T-cell (primary cell): ENCODE measurements around the gene SOX18. TPM values are rescaled to one million over a fixed set of nuclear protein-coding genes. Genes with fewer than 3 reads are reported as not detected.

Experiments
- ATAC-seq, 4 experiments: fragments of 200-7000 bp in 3 of 4; fragments of 150-1000 bp in 1 of 4; cut with Tn5 transposase; replicated peaks in 1 of 4; 1 replicate in 3 of 4; 2 replicates in 1 of 4; pipeline ENCODE4 v1.10.0; 2021; ENCODE audit warnings: moderate library complexity in 3 of 4, mild to moderate bottlenecking in 2 of 4, moderate number of reproducible peaks in 1 of 4
- CTCF ChIA-PET, 2 donors: fragments of 300-600 bp; sonication (Branson Sonifier 250); formaldehyde crosslinking; loops; one replicate each; lab custom pipeline; 2022; ENCODE audit warnings: antibody characterized with exemption in 2 of 2; lab: Charles Lee
- POLR2A ChIA-PET, 2 donors: fragments of 300-600 bp; sonication (Branson Sonifier 250); formaldehyde crosslinking; loops; one replicate each; lab custom pipeline; 2022; ENCODE audit warnings: antibody characterized with exemption in 2 of 2; lab: Charles Lee
- DNase-seq, 35 experiments: peaks; one replicate each; pipeline versions ENCODE4 v3.0.0 to v3.0.0-alpha.2; 2013 to 2023
- H3K27ac ChIP-seq: one replicate; pipeline ENCODE4 v1.5.1; 2013; ENCODE audit warnings: low read length
- H3K27me3 ChIP-seq, 2 experiments: replicated peaks in 1 of 2; 1 replicate in 1 of 2; 2 replicates in 1 of 2; pipeline versions ENCODE4 v1.6.1 to v1.7.0; 2013; ENCODE audit warnings: low read length in 1 of 2, mixed read lengths in 1 of 2; ENCODE audit not compliant: control insufficient read depth in 2 of 2, insufficient read depth in 2 of 2; ENCODE audit errors: extremely low read depth in 1 of 2
- H3K36me3 ChIP-seq, 2 donors: 1 replicate in 1 of 2; 2 replicates in 1 of 2; pipeline versions ENCODE4 v1.6.1 to v1.7.0; 2013; ENCODE audit warnings: low read length in 1 of 2; ENCODE audit not compliant: control insufficient read depth in 2 of 2, insufficient read depth in 1 of 2; ENCODE audit errors: extremely low read depth in 1 of 2
- H3K4me1 ChIP-seq, 2 experiments: 1 replicate in 1 of 2; 2 replicates in 1 of 2; pipeline versions ENCODE4 v1.6.1 to v1.7.0; 2013; ENCODE audit warnings: low read length in 2 of 2, mixed read lengths in 1 of 2; ENCODE audit not compliant: insufficient read depth in 2 of 2, control insufficient read depth in 1 of 2; ENCODE audit errors: extremely low read depth in 1 of 2
- H3K4me3 ChIP-seq, 2 donors: 1 replicate in 1 of 2; 2 replicates in 1 of 2; pipeline versions ENCODE4 v1.5.1 to v1.7.0; 2013; ENCODE audit warnings: mild to moderate bottlenecking in 2 of 2, low read length in 1 of 2, moderate library complexity in 1 of 2; ENCODE audit not compliant: control insufficient read depth in 1 of 2; ENCODE audit errors: extremely low read depth in 1 of 2
- H3K9me3 ChIP-seq: 2 replicates; pipeline ENCODE4 v1.7.0; 2013
- H3K27ac Mint-ChIP-seq, 2 donors: one replicate each; pipeline ENCODE4 v1.8.0; 2020 to 2021; ENCODE audit warnings: mild to moderate bottlenecking in 2 of 2, mixed read lengths in 2 of 2
- H3K27me3 Mint-ChIP-seq, 2 donors: one replicate each; pipeline ENCODE4 v1.8.0; 2021 to 2022; ENCODE audit warnings: mixed read lengths in 2 of 2
- H3K36me3 Mint-ChIP-seq: one replicate; pipeline ENCODE4 v1.8.0; 2021; ENCODE audit warnings: mixed read lengths
- H3K4me1 Mint-ChIP-seq, 3 donors: one replicate each; pipeline ENCODE4 v1.8.0; 2020 to 2022; ENCODE audit warnings: mixed read lengths in 3 of 3, mild to moderate bottlenecking in 1 of 3
- H3K4me3 Mint-ChIP-seq, 3 donors: one replicate each; pipeline ENCODE4 v1.8.0; 2020 to 2022; ENCODE audit warnings: mild to moderate bottlenecking in 3 of 3, mixed read lengths in 3 of 3, moderate library complexity in 3 of 3
- H3K9me3 Mint-ChIP-seq, 3 donors: one replicate each; pipeline ENCODE4 v1.8.0; 2020 to 2022; ENCODE audit warnings: mixed read lengths in 3 of 3
- WGBS: methylation state at CpG from one replicate; pipeline ENCODE4 v1.1.5; 2013; ENCODE audit warnings: missing lambda C conversion rate; ENCODE audit not compliant: insufficient coverage; 5-methylcytosine and 5-hydroxymethylcytosine counted together
- total RNA-seq, 35 experiments: library from RNA in 6 of 35; stranded (reverse) in 6 of 35; fragments of 120-200 nt in 1 of 35; gene quantifications; one replicate each; pipeline versions ENCODE4 v1.2.1 to v1.2.4 and lab custom pipeline; 2013 to 2026

Gene SOX18
- total RNA-seq, 5 donors from 2014 or later (not counting 1 experiment from before 2014, with no cell fraction given): 0.35 to 0.56 (median 0.44) TPM; not detected in 2

GRCh38 chr20:64082126-64082731 is 32.8 kb upstream of the SOX18 start:
- peaks cover 38 to 44% (median 41%) of the 10 kb centered on the region in 3 donors for H3K4me1 Mint-ChIP-seq
- no peaks in the 10 kb centered on the region for H3K36me3 ChIP-seq
- peak overlapping the region; percentile 19 to 86 for H3K27ac Mint-ChIP-seq
- H3K27me3 Mint-ChIP-seq: peaks cover 0 to 6% of the 10 kb centered on the region in 2 donors
- H3K9me3 ChIP-seq: no peaks in the 10 kb centered on the region
- peaks cover 22 to 65% of the 10 kb centered on the region in 2 experiments for H3K4me1 ChIP-seq
- DNase-seq: peak in 1 of 35 experiments; percentile 30
- peak overlapping the region; percentile 39 to 79 (median 49) for H3K4me3 Mint-ChIP-seq
- H3K27me3 ChIP-seq: peaks cover 0 to 23% of the 10 kb centered on the region in 2 experiments
- CTCF ChIA-PET: interaction anchor here (0.6 to 1.6 kb wide), 4 partner anchors 37 to 663 kb away, joined by 3 to 5 read pairs (median 3); partner anchors contain the start of gene LIME1 (in 1 of the 2)
- H3K4me3 ChIP-seq: no peak overlapping the region
- 23% methylated on average over 12 of the region's 13 CpGs for WGBS
- POLR2A ChIA-PET: no interaction called here
- no peaks in the 10 kb centered on the region for H3K36me3 Mint-ChIP-seq
- H3K9me3 Mint-ChIP-seq: no peaks in the 10 kb centered on the region
- no peak overlapping the region for H3K27ac ChIP-seq
- ATAC-seq: no peak

GRCh38 chr20:64081624-64081964 is 32.2 kb upstream of the SOX18 start:
- ChIA-PET POLR2A (no interaction called here), CTCF (no interaction called here)
- peaks cover 26 to 71% of the 10 kb centered on the region in 2 experiments for H3K4me1 ChIP-seq
- H3K27me3 ChIP-seq: peaks cover 0 to 23% of the 10 kb centered on the region in 2 experiments
- H3K36me3 ChIP-seq: peaks cover 0 to 1% of the 10 kb centered on the region in 2 donors
- Mint-ChIP-seq H3K36me3 (no peaks in the 10 kb centered on the region), H3K27ac (peak overlapping the region; percentile 19 to 86), H3K4me1 (peaks cover 42 to 46% (median 44%) of the 10 kb centered on the region in 3 donors), H3K9me3 (no peaks in the 10 kb centered on the region), H3K4me3 (peak overlapping the region; percentile 29 to 79 (median 41)), H3K27me3 (peaks cover 0 to 6% of the 10 kb centered on the region in 2 donors)
- H3K27ac ChIP-seq: no peak overlapping the region
- DNase-seq (no peak), ATAC-seq (no peak)
- no peak overlapping the region for H3K4me3 ChIP-seq
- H3K9me3 ChIP-seq: no peaks in the 10 kb centered on the region
- 97% methylated on average over 4 of the region's 6 CpGs for WGBS

GRCh38 chr20:64080813-64081623 is 31.6 kb upstream of the SOX18 start:
- WGBS: 92% methylated on average over 7 of the region's 17 CpGs
- H3K4me1 ChIP-seq: peaks cover 28 to 77% of the 10 kb centered on the region in 2 experiments

GRCh38 chr20:64080013-64080812 is 30.8 kb upstream of the SOX18 start, which contains the start of gene OPRL1:
OPRL1 (plus strand) TSS chr20:64080082; CDS start chr20:64092721, 12,639 bp downstream.
- CTCF ChIA-PET: no interaction called here
- Mint-ChIP-seq H3K36me3 (peaks cover 3% of the 10 kb centered on the region), H3K4me1 (peaks cover 44 to 51% (median 49%) of the 10 kb centered on the region in 3 donors), H3K9me3 (no peaks in the 10 kb centered on the region), H3K4me3 (peak within 1 kb of the TSS; percentile 83 to 91 (median 88)), H3K27me3 (peaks cover 0 to 5% of the 10 kb centered on the region in 2 donors), H3K27ac (peak within 1 kb of the TSS; percentile 89 to 94)
- POLR2A ChIA-PET: interaction anchor here in 1 of 2 donors (0.5 kb wide), 1 partner anchor 560 kb away, joined by 5 read pairs; no protein-coding TSS in a partner anchor
- H3K27ac ChIP-seq: peak within 1 kb of the TSS; percentile 83
- peaks cover 28 to 78% of the 10 kb centered on the region in 2 experiments for H3K4me1 ChIP-seq
- H3K36me3 ChIP-seq: peaks cover 0 to 11% of the 10 kb centered on the region in 2 donors
- H3K4me3 ChIP-seq: peak within 1 kb of the TSS; percentile 90 to 97
- no peaks in the 10 kb centered on the region for H3K9me3 ChIP-seq
- WGBS: 11% methylated on average over 60 of the region's 62 CpGs
- ATAC-seq (peak; percentile 38 to 67 (median 44)), DNase-seq (peak in 31 of 35 experiments; percentile 31 to 82 (median 54))
- peaks cover 0 to 18% of the 10 kb centered on the region in 2 experiments for H3K27me3 ChIP-seq

More at GRCh38 chr20:64080813-64081623, 31.6 kb upstream of the SOX18 start:
- DNase-seq: peak in 1 of 35 experiments; percentile 30
- ChIA-PET CTCF (no interaction called here), POLR2A (no interaction called here)
- ATAC-seq: no peak
- peak overlapping the region in 1 of 2 donors; percentile 44 for H3K4me3 ChIP-seq
- H3K27ac ChIP-seq: peak overlapping the region; percentile 83
- Mint-ChIP-seq H3K4me3 (peak overlapping the region; percentile 74 to 79 (median 78)), H3K27me3 (peaks cover 0 to 6% of the 10 kb centered on the region in 2 donors), H3K4me1 (peaks cover 44 to 50% (median 44%) of the 10 kb centered on the region in 3 donors), H3K36me3 (no peaks in the 10 kb centered on the region), H3K9me3 (no peaks in the 10 kb centered on the region), H3K27ac (peak overlapping the region; percentile 86 to 89)
- no peaks in the 10 kb centered on the region for H3K9me3 ChIP-seq
- H3K36me3 ChIP-seq: peaks cover 0 to 7% of the 10 kb centered on the region in 2 donors
- H3K27me3 ChIP-seq: peaks cover 0 to 22% of the 10 kb centered on the region in 2 experiments

GRCh38 chr20:64079273-64080012 is 30.0 kb upstream of the SOX18 start, which contains the start of gene RGS19:
RGS19 (minus strand) TSS chr20:64079518; CDS start chr20:64076886, 2,632 bp downstream.
- H3K9me3 ChIP-seq: no peaks in the 10 kb centered on the region
- DNase-seq (peak; percentile 44 to 78 (median 62)), ATAC-seq (peak; percentile 37 to 54 (median 46))
- Mint-ChIP-seq H3K9me3 (no peaks in the 10 kb centered on the region), H3K4me1 (peaks cover 43 to 50% (median 46%) of the 10 kb centered on the region in 3 donors), H3K27ac (peak within 1 kb of the TSS; percentile 89 to 94), H3K27me3 (peaks cover 0 to 3% of the 10 kb centered on the region in 2 donors), H3K4me3 (peak within 1 kb of the TSS; percentile 83 to 91 (median 88)), H3K36me3 (peaks cover 3% of the 10 kb centered on the region)
- WGBS: under 1% methylated on average over 67 of the region's 73 CpGs
- H3K4me1 ChIP-seq: peaks cover 27 to 73% of the 10 kb centered on the region in 2 experiments
- H3K4me3 ChIP-seq: peak within 1 kb of the TSS; percentile 90 to 97
- peaks cover 0 to 17% of the 10 kb centered on the region in 2 donors for H3K36me3 ChIP-seq
- peaks cover 0 to 11% of the 10 kb centered on the region in 2 experiments for H3K27me3 ChIP-seq
- ChIA-PET POLR2A (interaction anchor here in 1 of 2 donors (0.5 kb wide), 1 partner anchor 559 kb away, joined by 5 read pairs; no protein-coding TSS in a partner anchor), CTCF (no interaction called here)
- H3K27ac ChIP-seq: peak within 1 kb of the TSS; percentile 83
